Stimulated activated CD4-positive, alpha-beta T cell treated with anti-CD3 and anti-CD28 coated beads, TNF-alpha, amount 100 ng/mL, for 4 hours (primary cell): ENCODE measurements around the gene WNT7A.

Experiments
- DNase-seq, 3 experiments: peaks; one replicate each; pipeline ENCODE4 v3.0.0-alpha.2; 2020; ENCODE audit warnings: low read depth in 3 of 3

WNT7A gene

GRCh38 chr3:13846238-13846637 lies 33.6 kb downstream of the WNT7A start:
- no peak for DNase-seq

GRCh38 chr3:13845806-13846205 lies 34.1 kb downstream of the WNT7A start:
- DNase-seq = no peak

- DNase-seq = no peak
These were observed 35.0 kb downstream of the WNT7A start for GRCh38 chr3:13844911-13845310.

DNA sequence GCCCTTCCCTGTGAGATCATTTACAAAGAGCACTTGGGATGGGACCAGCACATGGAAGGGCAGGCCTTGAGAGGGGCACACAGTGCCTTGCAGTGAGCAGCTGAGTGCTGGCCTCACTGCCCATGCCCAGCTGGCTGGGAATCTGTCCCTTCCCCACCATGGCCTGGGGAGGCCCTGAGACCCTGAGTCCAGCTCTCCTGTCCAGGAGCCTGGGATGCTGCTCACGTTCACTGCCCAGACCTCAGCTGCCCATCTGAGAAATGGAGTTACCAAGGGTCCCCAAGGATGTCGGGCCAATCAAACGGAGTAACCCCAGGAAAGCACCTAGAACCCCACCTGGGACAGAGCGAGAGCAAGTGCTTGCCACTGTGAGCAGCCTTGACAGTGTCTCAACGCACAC lies 35.6 kb downstream of the WNT7A start:
- DNase-seq = no peak

GRCh38 chr3:13843351-13843750 lies 36.5 kb downstream of the WNT7A start:
- no peak for DNase-seq

DNA sequence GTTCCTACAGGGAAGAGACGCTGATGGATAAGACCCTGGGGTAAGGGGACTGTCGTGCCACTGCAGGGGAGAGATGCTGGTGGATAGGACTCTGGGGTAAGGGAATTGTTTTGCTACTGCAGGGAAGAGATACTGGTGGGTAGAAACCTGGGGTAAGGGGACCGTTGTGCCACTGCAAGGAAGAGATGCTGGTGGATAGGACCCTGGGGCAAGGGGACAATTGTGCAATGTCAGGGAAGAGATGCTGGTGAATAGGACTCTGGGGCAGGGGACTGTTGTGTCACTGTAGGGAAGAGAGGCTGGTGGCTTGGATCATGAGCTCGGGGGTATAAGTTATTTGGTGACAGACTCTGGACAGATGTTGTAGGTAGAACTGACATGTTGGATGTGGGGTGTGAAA lies 37.6 kb downstream of the WNT7A start:
- DNase-seq = no peak

DNA sequence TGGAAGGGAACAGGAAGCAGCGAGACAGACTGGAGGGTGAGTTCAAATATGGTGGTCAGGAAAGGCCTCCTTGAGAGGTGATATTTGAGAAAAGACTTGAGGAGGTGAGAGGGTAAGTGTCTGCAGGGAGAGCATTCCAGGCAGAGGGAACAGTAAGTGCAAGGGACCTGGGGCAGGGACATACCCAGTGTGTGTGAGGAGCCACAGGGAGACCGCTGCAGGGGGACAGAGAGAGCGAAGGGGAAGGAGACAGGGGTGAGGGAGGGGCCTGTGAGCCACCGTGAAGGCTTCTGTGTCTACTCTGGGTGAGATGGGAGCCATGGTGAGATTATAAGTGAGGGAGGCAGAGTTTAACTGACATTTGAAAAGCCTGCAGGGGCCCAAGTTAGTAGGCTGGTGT lies 38.0 kb downstream of the WNT7A start:
- DNase-seq = no peak

DNA sequence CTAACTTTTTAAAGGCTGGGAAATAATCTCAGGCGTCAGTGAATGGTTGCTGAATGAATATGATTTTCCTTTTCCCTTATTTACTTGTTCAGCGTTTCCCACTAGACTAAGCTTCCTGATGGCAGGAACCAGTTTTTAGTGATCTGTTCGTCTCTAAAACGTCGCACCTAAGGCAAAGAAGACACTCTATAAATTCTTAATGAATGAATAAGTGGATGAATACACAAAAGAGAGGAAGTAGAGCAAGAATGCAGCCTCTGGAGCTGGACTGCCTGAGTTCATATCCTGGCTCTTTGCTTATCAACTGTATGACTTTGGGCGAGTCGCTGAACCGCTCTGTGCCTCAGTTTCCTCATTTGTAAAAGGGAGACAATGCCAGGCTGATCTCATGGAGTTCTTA lies 38.7 kb downstream of the WNT7A start:
- no peak for DNase-seq

GRCh38 chr3:13840456-13840855 lies 39.4 kb downstream of the WNT7A start:
- DNase-seq = no peak

GRCh38 chr3:13839726-13840340 lies 40.0 kb downstream of the WNT7A start:
- DNase-seq = no peak

DNA sequence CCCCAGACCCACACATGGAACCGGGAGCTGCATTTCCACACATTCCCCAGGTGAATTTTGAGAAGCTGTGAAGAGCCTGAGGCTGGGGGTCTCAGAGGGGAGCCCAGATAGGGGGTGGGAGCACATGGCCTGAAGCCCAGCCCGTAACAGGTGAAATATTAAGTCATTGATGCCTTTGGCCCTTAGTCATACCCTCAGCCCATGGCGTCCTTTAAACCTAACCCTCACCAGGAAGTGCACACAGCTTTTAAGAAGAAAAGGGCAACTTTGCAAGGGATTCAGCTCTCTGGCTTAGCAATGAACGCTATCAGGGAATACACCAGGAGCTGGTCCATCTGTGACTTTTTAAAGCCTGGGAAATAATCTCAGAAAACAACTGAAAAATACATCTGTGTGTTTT lies 40.6 kb downstream of the WNT7A start:
- no peak for DNase-seq

DNA sequence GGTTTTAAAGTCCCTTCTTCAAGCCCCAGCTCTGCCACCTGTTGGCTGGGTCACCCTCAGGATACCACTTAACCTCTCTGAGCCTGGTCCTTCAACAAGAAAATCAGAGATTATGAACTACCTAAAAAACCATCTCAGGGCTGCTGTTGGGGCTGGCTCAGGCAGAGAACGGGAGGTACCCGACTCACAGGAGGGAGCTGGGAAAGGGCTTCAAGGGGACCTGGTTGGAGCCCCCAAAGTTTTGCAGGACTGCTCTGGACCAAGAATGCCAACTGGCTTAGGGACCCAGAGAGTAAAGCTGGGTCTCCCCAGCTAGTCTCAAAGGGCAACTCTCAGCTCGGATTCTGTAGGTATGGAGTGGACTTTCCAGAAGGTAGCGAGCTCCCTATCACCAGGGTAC lies 41.5 kb downstream of the WNT7A start:
- DNase-seq = no peak

- no peak for DNase-seq
These were observed 42.1 kb downstream of the WNT7A start for GRCh38 chr3:13837751-13838150.

GRCh38 chr3:13836658-13837587 lies 42.9 kb downstream of the WNT7A start:
- DNase-seq = no peak

- no peak for DNase-seq
These were observed 44.6 kb downstream of the WNT7A start for GRCh38 chr3:13835246-13835645.

- DNase-seq = no peak
These were observed 45.4 kb downstream of the WNT7A start for GRCh38 chr3:13834258-13835035.

DNA sequence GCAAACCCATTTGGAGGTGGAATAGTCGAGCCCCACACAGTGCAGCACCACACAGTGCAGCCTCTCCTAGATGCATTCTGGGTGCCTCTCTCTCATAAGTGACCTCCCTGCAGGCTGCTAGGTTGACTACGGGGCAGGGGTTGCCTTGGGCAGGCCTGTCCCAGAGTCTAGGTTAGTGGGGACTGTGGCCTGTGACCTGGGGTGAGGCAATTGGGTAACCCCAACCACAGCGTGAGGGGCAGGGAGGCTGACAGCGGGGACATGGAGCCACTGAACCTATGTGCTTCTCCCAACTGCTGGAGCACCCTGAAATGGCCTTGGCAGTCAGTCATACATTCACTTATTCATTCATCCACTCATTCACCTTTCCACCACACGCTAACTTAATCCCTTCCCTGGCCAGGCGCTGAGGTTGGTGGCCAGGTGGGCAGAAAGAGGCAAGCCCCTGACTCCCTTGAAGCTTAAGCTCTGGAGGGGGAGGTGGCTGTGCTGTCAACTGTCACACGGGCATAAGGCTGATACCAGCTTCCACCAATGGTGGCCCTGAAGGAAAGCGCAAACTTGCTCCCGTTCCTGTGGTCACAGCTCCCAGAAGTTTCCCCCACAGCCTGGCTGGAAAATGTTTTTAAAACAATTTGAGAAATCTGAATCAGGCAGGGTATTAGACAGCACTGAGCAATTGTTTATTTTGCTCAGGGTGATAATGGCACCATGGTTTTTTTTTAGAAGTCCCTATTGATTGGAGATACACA lies 46.2 kb downstream of the WNT7A start:
- no peak for DNase-seq

- no peak for DNase-seq
These were observed 47.7 kb downstream of the WNT7A start for GRCh38 chr3:13832130-13832529.

DNA sequence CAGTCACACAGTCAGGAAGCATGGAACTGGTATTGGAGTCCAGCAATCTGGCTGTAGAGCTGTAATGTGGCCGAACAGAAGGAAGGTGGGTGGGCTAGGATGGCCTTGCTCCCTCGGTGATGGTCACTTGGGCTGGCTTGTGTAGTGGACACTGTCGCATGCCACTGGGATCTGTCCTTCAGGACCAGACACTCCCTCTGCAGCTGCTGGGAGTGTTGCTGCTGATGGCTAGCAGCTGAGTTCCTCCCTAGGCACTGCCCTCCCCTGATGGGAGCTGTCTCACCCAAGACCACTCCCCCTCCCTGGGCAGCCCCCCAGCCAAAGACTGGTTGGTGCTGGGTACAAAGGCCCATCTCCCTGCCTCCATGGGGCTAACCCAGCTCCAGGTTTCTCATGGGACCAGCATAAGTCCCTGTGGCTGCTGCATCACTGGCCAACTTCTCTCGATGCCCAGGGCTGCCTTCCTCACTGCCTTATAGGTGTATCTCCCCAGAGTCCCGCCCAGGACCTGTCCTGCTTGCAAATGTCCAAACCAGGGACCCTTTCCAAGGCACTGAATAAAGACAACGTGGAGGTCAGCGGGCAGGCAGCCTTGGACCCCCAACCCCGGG lies 48.4 kb downstream of the WNT7A start:
- DNase-seq = no peak

DNA sequence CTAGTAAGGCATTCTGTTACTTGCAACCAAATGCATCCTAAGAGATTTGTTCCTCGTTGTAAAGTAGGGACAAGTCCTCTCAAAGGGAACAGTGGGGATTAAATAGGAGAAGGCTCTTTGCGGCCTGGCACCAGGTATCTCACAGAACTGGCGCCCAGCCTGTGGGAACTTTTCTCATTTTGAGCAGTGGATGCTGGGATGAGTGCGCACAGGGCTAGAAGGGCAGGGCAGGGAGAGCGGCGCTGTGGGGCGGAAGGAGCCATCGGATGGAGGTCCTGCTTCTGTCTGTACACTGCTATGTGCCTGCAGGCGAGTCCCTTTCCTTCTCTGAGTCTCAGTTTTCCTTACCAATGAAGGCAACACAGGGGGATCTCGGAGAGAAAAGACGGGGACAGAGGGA lies 50.6 kb downstream of the WNT7A start:
- no peak for DNase-seq

DNA sequence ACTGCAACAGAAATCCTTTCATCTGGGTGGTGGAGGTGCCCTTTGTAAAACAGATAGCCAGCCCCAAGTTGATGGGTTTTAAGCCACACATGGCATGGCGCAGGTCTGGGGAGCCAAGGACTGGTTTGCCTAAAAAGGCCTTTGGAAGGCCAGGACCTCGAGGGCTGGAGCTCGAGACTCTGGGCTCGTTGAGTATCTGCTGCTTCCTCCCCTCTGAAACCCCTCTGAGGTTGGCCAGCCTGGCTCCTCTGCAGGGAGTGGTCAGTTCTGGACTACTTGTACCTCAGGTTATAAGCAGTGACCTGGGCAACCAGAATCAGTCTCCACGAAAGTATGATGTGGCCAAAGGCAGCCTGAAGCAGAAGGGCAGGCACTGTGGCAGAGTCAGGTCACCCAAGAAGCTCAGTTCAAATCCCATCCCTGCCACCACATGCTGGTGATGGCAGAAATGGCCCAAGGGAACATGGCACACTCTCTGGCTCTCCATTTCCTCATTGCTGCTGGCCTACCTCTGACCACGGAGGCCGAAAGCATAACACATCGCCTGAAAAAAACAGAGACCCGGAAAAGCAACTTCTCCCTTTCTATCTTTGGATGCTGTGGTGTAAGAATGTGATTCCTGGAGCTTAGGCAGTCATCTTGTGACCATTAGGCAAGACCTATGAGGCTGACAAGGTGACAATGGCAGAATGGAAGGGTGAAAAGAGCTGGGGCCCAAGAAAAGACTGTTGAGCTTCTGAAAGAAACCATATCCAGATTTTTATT lies 51.2 kb downstream of the WNT7A start:
- no peak for DNase-seq
